Inflammatory macrophage treated with lipopolysaccharide for 4 hours (primary cell): ENCODE results near the gene MTHFSD.

Source experiments
- DNase-seq: peaks from one replicate; pipeline ENCODE4 v3.0.0-alpha.2; 2020

MTHFSD gene

DNA sequence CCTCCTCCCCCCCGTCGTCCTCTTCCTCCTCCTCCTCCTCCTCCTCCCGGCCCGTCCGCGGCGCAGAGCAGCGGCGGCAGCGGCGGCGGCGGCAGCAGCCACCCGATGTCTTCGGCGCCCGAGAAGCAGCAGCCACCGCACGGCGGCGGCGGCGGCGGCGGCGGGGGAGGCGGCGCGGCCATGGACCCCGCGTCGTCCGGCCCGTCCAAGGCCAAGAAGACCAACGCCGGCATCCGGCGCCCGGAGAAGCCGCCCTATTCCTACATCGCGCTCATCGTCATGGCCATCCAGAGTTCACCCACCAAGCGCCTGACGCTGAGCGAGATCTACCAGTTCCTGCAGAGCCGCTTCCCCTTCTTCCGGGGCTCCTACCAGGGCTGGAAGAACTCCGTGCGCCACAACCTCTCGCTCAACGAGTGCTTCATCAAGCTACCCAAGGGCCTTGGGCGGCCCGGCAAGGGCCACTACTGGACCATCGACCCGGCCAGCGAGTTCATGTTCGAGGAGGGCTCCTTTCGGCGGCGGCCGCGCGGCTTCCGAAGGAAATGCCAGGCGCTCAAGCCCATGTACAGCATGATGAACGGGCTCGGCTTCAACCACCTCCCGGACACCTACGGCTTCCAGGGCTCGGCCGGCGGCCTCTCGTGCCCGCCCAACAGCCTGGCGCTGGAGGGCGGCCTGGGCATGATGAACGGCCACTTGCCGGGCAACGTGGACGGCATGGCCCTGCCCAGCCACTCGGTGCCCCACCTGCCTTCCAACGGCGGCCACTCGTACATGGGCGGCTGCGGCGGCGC lies 44.4 kb downstream of the MTHFSD start, which contains the start of gene FOXF1:
TSS of gene FOXF1 (plus strand) at position 63 of the 797 bp plus-strand sequence. CDS start at position 106, 43 bp downstream.
- DNase-seq, result peak; percentile 23

GRCh38 chr16:86509759-86510464 lies 45.1 kb downstream of the MTHFSD start:
- DNase-seq, result no peak

DNA sequence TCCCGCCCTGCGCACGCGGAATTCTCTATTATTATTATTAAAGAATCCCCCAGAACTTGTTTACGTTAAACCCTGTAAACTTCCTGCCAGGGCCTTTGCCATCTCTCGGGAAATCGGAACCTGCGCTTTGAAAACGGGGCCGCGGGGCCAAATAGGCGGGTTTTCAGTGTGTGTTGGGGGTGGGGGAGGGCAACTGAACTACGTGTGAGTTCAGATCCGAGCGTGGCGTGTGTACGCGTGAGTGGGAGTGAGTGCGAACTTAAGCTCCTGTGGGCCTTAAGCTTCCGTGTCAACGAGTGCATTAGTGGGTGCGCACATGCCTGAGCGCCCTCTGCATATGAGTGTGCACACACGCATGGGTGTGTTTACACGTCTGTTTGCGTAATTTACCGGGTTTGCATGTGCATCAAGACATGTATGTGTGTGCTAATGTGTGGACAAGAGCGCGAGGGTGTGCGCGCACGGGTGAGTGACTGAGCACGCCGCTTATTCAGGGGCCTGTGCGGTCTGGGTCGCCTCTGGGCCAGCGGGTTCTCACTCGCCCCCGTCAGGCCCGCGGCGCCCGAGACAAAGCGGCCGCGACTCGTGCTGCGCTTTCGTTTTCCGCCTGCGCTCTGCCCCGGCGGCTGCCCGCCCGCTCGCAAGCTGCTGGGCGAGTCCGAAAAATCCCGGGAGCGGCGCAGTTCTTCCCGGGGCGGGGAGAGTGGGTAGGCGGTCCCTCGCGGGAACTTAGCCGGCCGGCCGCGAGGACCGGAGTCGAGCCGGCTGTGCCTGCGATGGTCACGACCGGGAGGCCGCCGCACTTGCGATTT lies 45.9 kb downstream of the MTHFSD start:
- DNase-seq, result peak; percentile 46

DNA sequence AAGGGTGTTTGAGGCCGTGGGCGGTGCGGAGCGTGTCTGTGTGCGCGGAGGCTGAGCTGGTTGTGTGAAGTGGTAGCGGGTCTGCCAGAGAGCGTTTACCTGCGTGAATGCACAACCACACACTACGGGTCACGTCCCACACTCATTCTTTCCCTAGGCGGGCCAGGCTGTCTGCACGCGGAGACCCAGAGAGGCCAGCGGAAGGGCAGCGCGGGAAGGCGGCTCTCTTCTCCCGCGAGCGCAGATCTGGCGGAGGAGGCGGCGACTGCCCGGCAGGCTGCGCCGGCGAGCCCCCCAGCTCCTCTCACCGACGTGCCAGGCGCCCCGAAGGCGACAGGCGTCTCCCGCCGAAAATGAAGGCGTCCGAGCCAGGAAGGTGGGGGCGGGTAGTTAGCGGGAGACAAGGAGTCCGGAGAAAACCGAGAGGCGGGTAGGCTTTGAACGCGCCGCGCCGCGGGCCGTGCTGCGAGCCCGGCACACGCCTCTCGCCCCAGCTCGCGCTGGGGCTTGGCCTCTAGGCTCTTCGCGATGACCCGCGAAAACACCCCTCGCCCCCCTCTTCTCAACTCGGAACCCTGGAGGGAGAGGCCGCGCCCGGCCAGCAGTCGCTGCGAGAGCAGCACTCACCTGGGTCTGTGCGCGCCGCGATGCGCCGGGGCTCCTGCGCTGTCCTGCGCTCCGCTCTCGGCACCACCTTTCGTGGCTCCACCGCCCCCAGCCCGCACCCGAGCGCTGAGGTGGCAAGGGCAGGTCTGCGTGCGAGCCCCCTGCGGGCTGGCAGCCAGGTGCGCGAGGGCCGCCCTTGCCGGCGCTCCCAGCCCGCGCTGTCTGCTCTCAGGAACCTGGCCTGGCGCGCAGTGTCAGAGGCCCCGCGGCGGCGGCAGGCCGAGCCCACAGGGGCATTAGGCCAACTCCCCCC lies 46.7 kb downstream of the MTHFSD start:
- no peak for DNase-seq

GRCh38 chr16:86507173-86508027 lies 47.6 kb downstream of the MTHFSD start:
- no peak for DNase-seq

DNA sequence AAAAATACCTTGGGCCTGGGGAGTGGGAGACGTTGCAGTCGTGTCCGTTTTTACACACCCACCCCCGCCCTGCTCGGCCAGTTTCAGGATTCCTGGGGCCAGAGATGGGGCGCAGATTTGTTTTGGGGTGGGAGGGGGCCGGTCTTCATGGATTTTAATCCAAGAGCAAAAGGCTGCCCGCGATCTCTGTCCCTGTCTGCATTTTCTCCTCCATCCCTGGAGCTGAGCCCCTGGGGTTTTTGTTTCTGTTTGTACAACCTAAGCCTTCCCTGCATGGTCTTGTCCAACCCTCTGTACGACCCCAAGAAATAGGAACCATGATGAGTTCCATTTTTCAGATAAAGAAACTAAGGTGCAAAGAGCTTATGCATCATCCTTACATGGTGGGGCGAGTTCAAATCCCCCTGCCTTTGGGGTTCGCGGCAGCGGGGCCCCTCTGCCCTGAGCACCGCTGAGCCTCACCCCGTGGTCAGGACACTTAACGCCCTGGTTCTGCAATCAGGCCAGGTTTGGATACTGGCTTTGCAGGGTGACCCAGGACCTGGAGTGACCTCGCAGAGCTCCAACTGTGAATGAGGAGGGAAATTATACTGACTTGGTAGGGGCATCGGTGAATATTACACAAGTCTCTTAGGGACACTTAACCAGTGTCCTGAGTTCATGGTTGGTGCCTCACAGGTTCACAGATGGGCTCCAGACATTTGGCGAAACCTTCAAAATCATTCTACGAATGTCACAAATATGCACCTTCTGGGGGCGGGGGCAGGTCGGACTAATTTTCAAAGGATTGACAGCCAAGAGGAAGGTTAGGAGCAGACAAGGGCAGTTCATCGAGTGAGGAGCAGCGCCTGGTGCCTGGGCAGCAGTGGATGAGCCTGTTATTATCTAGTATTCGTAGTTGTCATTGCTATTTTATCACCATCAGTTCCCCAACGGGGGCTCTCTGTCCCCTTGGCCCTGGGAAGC lies 48.9 kb downstream of the MTHFSD start:
- no peak for DNase-seq

DNA sequence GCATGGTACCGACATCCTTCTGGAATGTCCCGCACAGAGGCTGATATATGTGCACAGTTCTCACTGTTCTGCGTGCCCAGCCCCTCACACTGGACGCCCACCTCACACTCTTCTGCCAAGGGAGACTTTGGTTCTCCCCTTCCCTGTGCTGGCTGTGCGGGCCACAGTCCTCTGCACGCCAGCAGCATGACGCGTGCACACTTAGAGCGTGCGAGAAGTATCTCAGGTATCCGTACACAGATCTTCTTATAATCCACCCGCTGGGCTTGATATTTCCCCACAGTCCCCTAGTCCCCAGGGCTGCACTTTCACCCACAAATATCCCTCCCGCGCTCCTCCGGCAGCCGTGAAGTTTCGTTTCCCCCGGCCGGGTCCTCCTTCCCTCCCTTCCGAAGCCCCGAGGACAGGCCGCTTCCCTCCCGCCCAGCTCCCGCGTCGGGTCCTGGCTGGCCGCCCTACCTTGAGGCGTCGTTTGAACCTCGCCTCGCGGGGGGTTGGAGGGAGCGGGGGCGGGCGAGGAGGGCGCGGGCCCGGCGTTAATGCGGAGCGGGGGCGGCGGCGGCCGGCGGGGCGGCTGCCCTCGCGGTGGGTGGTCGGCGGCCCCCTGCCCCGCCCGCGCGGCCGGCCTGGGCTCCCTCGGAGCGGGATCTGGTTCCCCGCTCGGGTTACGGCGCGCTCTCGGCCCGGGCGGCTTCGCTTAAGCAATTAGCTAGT lies 49.7 kb downstream of the MTHFSD start:
- DNase-seq, result peak; percentile 7

DNA sequence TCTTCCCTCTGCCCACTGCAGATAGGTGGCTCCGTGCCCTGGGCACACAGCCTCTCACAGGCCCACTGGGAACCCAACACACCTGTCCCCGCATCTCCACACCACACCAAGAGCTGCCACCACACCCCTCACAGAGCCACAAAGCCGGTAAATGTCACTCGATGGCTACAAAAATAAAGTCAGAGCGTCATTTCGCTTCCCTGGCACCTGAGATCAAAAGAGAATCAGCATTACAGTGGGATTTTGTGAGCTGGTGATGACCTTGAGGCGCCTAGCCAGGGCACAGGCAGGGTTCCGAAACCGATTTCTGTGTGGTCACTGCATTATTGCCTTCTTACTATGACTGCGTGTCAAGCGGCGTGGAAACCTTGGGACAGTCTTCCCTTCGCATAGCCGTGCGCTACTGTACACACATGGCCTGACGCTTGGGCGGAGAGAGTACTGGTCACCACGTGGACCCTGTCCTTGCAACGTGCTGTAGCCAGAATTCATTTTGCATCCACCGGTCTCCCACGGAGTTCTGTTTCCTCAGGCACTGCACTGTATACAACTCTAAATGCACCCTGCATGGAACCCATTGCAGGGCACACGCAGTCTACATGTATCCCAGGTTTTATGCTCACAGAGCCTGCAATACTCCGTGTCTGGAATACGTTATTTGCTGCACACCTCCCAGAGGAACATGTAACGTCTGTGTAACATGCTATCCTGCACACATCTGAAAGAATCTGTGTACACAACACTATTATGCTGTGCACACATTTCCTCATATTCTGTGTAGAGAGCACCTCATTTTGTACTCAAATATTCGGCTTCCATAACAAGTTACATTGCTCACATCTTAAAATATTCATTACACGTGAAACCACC lies 50.5 kb downstream of the MTHFSD start:
- DNase-seq, result no peak

GRCh38 chr16:86503830-86504229 lies 51.2 kb downstream of the MTHFSD start:
- DNase-seq, result no peak

- DNase-seq, result no peak
Measured at GRCh38 chr16:86502856-86503748, 51.9 kb downstream of the MTHFSD start.

GRCh38 chr16:86501989-86502855 lies 52.8 kb downstream of the MTHFSD start:
- no peak for DNase-seq

DNA sequence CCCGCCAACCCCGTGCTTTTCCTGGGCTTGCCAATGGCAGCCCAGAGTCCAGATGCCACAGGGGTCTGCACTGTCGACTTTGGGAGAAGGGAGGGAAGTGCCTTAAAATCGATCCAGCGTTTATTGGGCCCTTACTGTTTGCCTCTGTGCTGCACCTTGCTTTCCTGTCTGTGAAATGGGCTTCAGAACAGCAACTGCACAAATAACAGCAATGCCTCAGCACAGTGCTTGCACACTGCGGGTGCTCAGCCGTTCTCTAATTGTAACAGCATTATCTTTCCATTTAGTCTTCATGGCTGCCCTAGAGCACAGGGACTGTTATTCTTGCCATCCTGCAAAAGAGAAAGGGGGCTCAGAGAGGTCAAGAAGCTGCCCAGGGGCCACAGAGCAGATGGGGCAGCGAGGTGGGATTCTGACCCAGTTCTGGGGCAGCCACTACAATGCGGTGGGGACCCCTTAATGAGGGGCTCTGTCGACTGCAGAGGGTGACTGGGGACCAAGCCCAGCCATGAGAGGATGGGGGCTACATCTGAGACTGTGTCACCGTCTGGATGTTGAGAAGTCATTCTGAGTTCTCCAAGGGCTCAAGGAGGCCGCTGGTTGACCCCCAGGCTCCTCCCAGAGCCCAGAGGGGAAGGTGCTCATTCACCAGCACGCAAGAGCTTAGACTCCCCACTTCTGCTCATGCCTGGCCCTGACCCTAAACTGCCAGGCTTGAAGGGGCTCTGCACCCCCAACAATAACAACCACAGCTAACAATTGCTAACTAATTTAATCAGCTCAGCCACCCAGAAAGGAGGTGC lies 54.1 kb downstream of the MTHFSD start:
- no peak for DNase-seq

DNA sequence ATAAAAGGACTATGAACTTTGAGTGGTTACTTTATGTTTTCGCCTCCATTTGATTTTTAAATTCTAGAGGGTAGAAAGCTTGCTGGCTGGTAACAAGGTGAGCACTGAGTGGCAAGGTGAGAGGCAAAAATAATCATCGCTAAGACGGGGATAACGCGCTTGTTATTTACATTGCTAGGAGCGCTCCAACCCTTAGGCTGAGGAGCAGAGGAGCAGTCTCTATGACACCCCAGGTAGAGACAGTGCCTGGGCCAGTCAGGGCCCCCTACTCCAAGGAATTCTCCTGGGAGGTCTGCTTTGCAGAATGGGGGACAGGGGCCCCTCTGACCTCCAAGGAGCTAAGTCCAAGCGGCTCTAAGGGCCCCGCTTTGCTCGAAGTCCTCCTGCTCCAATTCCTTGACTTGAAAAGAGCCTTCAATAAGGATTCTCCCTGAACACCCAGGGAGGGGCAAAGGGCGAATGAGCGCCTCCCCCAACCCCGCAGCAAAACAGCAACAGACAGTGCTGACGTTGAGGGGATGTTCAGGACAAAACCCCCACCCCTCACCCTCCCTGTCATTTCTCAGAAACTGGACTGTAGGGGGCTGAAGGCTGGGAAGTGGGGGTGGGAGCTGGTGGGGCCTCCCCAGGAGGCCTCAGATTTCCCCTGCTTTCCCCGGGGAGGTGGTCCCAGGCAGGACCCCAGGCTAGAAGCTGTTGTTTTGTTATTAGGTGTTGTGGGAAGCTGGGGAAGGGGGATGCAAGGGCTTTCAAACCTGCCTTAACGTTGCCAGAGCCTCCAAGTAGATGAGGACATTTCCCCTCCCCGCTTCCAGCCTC lies 54.9 kb downstream of the MTHFSD start:
- no peak for DNase-seq

GRCh38 chr16:86499440-86499786 lies 55.6 kb downstream of the MTHFSD start:
- no peak for DNase-seq
